Muscle layer of colon (tissue), 2 donors: ENCODE data around the gene ANKRD30A.
"Not testable (repeated sequence)": the region's sequence is repeated elsewhere in the genome, so short reads cannot be mapped to it uniquely, and the experiment has no call there.

Source experiments
- H3K27ac ChIP-seq: one replicate; pipeline ENCODE4 v1.7.0; 2013; ENCODE audit warnings: low read depth, mild to moderate bottlenecking, low read length, moderate library complexity
- H3K27me3 ChIP-seq, 2 donors: one replicate each; pipeline ENCODE4 v1.7.0; 2013; ENCODE audit warnings: low read length in 2 of 2, mild to moderate bottlenecking in 2 of 2; ENCODE audit not compliant: insufficient read depth in 2 of 2, control insufficient read depth in 1 of 2
- H3K36me3 ChIP-seq: one replicate; pipeline ENCODE4 v1.7.0; 2013; ENCODE audit warnings: mild to moderate bottlenecking, low read length; ENCODE audit not compliant: insufficient read depth
- H3K4me1 ChIP-seq: one replicate; pipeline ENCODE4 v1.7.0; 2013; ENCODE audit warnings: mild to moderate bottlenecking, low read length; ENCODE audit not compliant: insufficient read depth
- H3K4me3 ChIP-seq, 2 donors: one replicate each; pipeline ENCODE4 v1.7.0; 2013; ENCODE audit warnings: low read length in 2 of 2, low read depth in 1 of 2, mild to moderate bottlenecking in 1 of 2, moderate library complexity in 1 of 2
- H3K9ac ChIP-seq: one replicate; pipeline ENCODE4 v1.7.0; 2013; ENCODE audit warnings: low read length
- H3K9me3 ChIP-seq: one replicate; pipeline ENCODE4 v1.7.0; 2013; ENCODE audit warnings: mild to moderate bottlenecking, low read length
- donor health status: abdominal sarcoma.
- donor health status: Adenocarcinoma of cecum.

ANKRD30A gene

DNA sequence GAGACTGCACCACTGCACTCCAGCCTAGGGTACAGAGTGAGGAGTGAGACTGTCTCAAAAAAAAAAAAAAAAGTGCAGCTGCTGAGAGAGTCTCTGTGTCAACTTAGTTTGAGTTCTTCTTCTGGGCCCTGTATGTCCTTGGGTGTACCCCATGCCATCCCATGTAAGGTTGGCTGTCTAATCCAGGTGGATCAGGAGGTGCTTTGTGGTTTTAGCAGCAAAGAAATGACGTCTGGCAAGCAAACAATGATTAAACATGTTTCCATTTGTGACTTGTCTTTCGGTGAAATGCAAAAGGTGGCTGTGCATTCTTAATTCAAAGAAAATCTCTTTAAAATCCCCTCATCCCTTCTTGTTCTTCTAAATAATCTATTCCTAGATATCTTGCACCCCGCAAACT lies 255.9 kb downstream of the ANKRD30A start:
- peaks cover 4% of the 10 kb centered on the region for H3K4me1 ChIP-seq
- H3K36me3 ChIP-seq: no peaks in the 10 kb centered on the region
- no peak overlapping the region for H3K4me3 ChIP-seq
- no peak overlapping the region for H3K27ac ChIP-seq
- no peaks in the 10 kb centered on the region for H3K9me3 ChIP-seq
- no peak overlapping the region for H3K9ac ChIP-seq
- H3K27me3 ChIP-seq: no peaks in the 10 kb centered on the region

DNA sequence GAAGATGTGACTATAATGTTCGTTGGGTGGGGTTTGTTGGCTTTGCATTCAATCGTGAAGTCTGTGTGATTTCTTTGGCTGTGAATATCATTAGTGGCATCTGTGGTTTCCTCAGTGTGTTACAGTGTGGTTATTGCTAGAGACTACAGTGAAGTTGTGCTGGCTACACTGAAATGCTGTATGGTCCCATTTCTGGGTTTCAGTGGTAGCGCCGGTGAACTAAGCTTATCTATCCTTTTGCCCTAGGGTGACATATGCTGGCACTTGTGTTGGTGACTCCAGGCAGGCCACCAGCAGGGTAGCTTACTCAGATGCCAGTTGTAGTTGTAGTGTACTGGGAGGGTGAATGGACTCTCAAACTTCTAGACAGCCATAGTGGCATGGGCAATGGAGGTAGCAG lies 259.5 kb downstream of the ANKRD30A start:
- H3K9ac ChIP-seq: no peak overlapping the region
- no peak overlapping the region for H3K4me3 ChIP-seq
- peaks cover 5% of the 10 kb centered on the region for H3K4me1 ChIP-seq
- no peaks in the 10 kb centered on the region for H3K36me3 ChIP-seq
- no peaks in the 10 kb centered on the region for H3K9me3 ChIP-seq
- no peaks in the 10 kb centered on the region for H3K27me3 ChIP-seq
- no peak overlapping the region for H3K27ac ChIP-seq

DNA sequence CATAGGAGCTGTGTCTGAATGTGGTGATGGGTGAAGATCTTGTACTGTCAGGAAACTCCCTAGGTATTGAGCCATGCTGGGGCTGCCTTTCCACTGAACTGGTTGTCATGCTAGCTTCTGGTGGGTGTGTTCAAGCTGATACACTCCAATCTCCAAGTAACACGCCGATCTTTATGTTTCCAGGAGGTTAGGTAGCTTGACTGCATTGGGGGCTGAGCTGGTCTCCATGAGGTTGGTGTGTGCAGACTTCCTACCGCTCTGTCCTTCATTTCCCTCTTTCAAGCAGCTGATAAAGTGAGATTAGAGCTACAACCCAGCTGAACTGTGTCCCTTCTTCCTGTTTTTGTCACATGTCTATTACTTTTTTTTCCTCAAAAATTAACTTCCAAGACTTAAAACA lies 265.5 kb downstream of the ANKRD30A start:
- H3K4me3 ChIP-seq: no peak overlapping the region
- no peak overlapping the region for H3K27ac ChIP-seq
- no peaks in the 10 kb centered on the region for H3K27me3 ChIP-seq
- no peaks in the 10 kb centered on the region for H3K9me3 ChIP-seq
- no peaks in the 10 kb centered on the region for H3K36me3 ChIP-seq
- no peak overlapping the region for H3K9ac ChIP-seq
- peaks cover 5% of the 10 kb centered on the region for H3K4me1 ChIP-seq

DNA sequence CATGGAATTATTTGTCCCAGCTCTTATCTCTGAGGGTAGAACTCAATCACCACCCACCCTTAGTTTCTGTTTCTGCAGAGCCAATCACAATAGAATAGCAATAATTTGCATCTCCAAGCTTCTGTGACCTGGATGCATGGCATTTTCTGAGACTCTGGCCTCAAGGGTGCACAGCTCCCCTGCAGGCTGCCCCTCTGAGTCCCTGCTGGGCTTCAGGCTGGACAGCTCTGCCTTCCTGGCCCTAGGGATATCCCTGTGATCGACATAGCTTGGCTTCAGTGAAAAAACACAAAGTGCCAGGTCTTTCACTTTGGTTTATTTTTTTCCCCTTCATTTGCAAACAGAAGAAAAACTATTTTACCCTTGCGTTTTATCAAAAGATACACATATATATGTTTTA lies 275.4 kb downstream of the ANKRD30A start:
- H3K9ac ChIP-seq, H3K27ac ChIP-seq, H3K4me3 ChIP-seq, H3K27me3 ChIP-seq, H3K9me3 ChIP-seq, H3K36me3 ChIP-seq, H3K4me1 ChIP-seq: not testable (repeated sequence)

DNA sequence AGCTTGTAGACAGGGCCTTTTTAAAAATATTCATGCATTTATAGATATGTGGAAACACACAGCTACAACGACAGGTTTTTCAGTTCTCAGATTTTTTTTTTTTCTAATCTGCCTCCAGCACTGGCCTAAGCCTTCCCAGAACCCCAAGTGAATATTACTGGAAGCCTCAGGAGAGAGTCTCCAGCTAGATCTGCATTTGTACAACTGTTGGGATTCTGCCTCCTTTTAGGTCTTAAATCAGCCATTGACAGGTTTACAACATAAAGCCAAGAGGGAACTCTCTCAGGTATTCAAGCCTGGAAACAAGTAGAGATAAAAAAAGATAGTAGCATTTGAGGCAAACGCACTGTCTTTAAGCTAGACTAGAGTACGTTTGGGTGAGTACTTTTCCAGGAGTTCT lies 275.8 kb downstream of the ANKRD30A start:
- Histone ChIP-seq H3K27ac (no peak overlapping the region), H3K4me1 (peaks cover 4% of the 10 kb centered on the region), H3K9me3 (no peaks in the 10 kb centered on the region), H3K4me3 (no peak overlapping the region), H3K36me3 (no peaks in the 10 kb centered on the region), H3K27me3 (no peaks in the 10 kb centered on the region), H3K9ac (no peak overlapping the region)

DNA sequence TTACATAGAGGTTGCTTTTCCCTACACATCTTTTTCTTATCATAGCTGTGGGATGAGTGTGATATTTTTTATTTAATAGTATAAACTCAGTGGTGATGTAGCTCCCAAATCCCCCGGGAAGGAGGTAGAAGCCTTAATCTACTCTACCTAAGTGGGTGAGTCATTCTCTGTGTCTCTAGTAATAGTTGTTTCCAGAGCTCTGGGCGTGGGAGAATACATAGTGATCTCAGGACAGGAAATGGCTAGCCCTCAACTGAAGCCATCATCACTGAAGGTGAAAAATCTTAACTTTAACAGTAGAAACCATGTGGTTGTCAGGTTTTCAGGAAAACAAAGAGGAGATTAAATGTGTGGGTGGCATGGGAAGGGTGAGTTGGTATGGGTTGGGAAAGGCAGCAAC lies 278.4 kb downstream of the ANKRD30A start:
- no peak overlapping the region for H3K4me3 ChIP-seq
- no peaks in the 10 kb centered on the region for H3K9me3 ChIP-seq
- peaks cover 4% of the 10 kb centered on the region for H3K4me1 ChIP-seq
- no peak overlapping the region for H3K9ac ChIP-seq
- H3K36me3 ChIP-seq: no peaks in the 10 kb centered on the region
- H3K27ac ChIP-seq: no peak overlapping the region
- H3K27me3 ChIP-seq: no peaks in the 10 kb centered on the region
